ENCODE results near the gene PER2. TPM values are rescaled to one million over a fixed set of nuclear protein-coding genes. Genes with fewer than 3 reads are reported as not detected.

Gene PER2
- total and polyA plus RNA-seq, 2 of the 4 experiments (the other 2 are of a cell fraction) = 1.7 to 3.2 TPM

DNA sequence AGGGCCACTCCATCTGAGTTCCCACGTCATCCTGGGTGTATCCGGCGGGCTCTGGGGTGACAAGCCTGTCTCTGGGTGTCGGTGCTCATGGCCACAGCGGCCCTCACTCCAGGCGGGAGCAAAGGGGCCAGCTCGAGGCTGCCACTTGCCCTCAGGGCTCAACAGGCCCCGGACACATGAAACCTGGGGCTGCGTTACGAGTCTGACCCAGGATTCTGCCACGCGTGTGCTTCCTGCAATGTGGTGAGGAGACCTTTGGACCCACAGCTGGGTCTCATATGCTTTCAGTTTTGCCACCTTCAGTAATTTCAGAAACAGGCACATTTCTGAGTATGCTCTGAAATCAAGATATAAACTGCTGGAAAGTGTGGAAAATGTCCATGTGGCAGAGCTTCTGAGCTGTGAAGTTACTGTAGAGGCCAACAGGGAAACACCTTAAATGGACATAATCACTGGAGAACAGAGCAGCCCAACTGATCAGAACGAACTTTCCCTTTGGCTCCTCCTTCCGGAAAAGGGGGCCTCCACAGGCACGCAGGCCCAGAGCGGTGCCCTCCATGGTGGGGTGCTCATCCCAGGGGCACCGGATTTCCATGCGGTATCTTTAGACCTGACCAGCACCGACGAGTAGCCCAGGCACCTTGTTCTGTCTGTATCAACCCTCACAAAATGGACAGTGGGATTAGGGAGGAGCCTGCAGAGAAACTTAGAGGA, 14.1 kb downstream of the PER2 start:
- in situ Hi-C loops (cut with MboI; ENCODE audit: low sequenced_read_pairs) = no loop called here
- no peak overlapping the region for H3K9ac ChIP-seq (ENCODE audit: low read depth, low read length)
- H2AK5ac ChIP-seq (ENCODE audit: low read depth, low read length) = no peak overlapping the region
- no peak overlapping the region for H2BK5ac ChIP-seq (ENCODE audit: low read depth, low read length, poor library complexity, severe bottlenecking)
- WGBS, 2 experiments (ENCODE audit: extremely low coverage in 2 of 2, insufficient read length in 1 of 2) = 98% methylated on average over 8 of the region's 20 CpGs; no CpG with 5 or more reads in 1 of the 2 experiments
- BruUV-seq (replicated peaks) = no TSS peak
- ATAC-seq (ENCODE audit: low read depth) (no peak), DNase-seq (no peak)
- H4K91ac ChIP-seq (ENCODE audit: insufficient read depth, low read depth, low read length) = no peak overlapping the region
- H3K9me3 ChIP-seq (ENCODE audit: control insufficient read depth, insufficient read depth, low read length) = no peaks in the 10 kb centered on the region
- TF ChIP-seq, protein P1, sequence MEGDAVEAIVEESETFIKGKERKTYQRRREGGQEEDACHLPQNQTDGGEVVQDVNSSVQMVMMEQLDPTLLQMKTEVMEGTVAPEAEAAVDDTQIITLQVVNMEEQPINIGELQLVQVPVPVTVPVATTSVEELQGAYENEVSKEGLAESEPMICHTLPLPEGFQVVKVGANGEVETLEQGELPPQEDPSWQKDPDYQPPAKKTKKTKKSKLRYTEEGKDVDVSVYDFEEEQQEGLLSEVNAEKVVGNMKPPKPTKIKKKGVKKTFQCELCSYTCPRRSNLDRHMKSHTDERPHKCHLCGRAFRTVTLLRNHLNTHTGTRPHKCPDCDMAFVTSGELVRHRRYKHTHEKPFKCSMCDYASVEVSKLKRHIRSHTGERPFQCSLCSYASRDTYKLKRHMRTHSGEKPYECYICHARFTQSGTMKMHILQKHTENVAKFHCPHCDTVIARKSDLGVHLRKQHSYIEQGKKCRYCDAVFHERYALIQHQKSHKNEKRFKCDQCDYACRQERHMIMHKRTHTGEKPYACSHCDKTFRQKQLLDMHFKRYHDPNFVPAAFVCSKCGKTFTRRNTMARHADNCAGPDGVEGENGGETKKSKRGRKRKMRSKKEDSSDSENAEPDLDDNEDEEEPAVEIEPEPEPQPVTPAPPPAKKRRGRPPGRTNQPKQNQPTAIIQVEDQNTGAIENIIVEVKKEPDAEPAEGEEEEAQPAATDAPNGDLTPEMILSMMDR (conservative IDR thresholded peaks at IDR 0.05; ENCODE audit: low read depth, low read length) = no peak
- TF ChIP-seq SMC3 (IDR thresholded peaks at IDR 0.05; ENCODE audit: low read depth, low read length) (no peak), RFX5 (IDR thresholded peaks at IDR 0.05; ENCODE audit: low read depth, low read length) (no peak), RCOR1 (IDR thresholded peaks at IDR 0.05; ENCODE audit: insufficient replicate concordance, low read length) (no peak), FOS (IDR thresholded peaks at IDR 0.05; ENCODE audit: low read depth, low read length) (no peak), CEBPB (IDR thresholded peaks at IDR 0.05; ENCODE audit: low read depth, low read length) (no peak)
- TF ChIP-seq, protein P2, sequence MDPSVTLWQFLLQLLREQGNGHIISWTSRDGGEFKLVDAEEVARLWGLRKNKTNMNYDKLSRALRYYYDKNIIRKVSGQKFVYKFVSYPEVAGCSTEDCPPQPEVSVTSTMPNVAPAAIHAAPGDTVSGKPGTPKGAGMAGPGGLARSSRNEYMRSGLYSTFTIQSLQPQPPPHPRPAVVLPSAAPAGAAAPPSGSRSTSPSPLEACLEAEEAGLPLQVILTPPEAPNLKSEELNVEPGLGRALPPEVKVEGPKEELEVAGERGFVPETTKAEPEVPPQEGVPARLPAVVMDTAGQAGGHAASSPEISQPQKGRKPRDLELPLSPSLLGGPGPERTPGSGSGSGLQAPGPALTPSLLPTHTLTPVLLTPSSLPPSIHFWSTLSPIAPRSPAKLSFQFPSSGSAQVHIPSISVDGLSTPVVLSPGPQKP (IDR thresholded peaks at IDR 0.05; ENCODE audit: borderline replicate concordance, low read depth, low read length) = no peak
- TF ChIP-seq, protein P3, sequence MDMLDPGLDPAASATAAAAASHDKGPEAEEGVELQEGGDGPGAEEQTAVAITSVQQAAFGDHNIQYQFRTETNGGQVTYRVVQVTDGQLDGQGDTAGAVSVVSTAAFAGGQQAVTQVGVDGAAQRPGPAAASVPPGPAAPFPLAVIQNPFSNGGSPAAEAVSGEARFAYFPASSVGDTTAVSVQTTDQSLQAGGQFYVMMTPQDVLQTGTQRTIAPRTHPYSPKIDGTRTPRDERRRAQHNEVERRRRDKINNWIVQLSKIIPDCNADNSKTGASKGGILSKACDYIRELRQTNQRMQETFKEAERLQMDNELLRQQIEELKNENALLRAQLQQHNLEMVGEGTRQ (IDR thresholded peaks at IDR 0.05; ENCODE audit: low read depth, low read length) = no peak
- H3K14ac ChIP-seq (replicated peaks; ENCODE audit: low read depth, low read length) = no peak overlapping the region
- peaks cover 21% of the 10 kb centered on the region for H3K36me3 ChIP-seq (ENCODE audit: control insufficient read depth, insufficient read depth, low read length)
- dilution Hi-C loops (cut with HindIII; ENCODE audit: low sequenced_read_pairs, unreplicated experiment) = no loop called here
- no peak overlapping the region for H3K23ac ChIP-seq (ENCODE audit: low read depth, low read length)
- no peak overlapping the region for H3K27ac ChIP-seq (ENCODE audit: insufficient read depth, low read length)
- H3K4me1 ChIP-seq (ENCODE audit: control insufficient read depth, insufficient read depth, low read length) = no peaks in the 10 kb centered on the region
- no peak overlapping the region for H2AFZ ChIP-seq (replicated peaks; ENCODE audit: low read length, poor library complexity)
- POLR2A ChIA-PET (ENCODE audit: unreplicated experiment) = no interaction called here
- H3K4me2 ChIP-seq (ENCODE audit: low read depth, low read length) = no peak overlapping the region
- intact Hi-C loops (cut with micrococcal nuclease) = no loop called here
- no peak overlapping the region for H2BK20ac ChIP-seq (ENCODE audit: low read depth, low read length)
- H3K4me3 ChIP-seq (ENCODE audit: insufficient read depth, low read depth, low read length) = no peak overlapping the region
- no peak overlapping the region for H3K18ac ChIP-seq (ENCODE audit: low read depth, low read length)
- no peaks in the 10 kb centered on the region for H3K27me3 ChIP-seq (ENCODE audit: control insufficient read depth, insufficient read depth, low read length)
- no peak overlapping the region for H2AK9ac ChIP-seq (replicated peaks; ENCODE audit: low read depth, low read length, poor library complexity)
- H3K56ac ChIP-seq (ENCODE audit: extremely low read depth, insufficient read depth, low read length) = no peak overlapping the region
- H3K9me1 ChIP-seq (ENCODE audit: insufficient read depth, low read length) = no peaks in the 10 kb centered on the region
- H3K4ac ChIP-seq (ENCODE audit: low read depth, low read length) = no peak overlapping the region
- H4K20me1 ChIP-seq (ENCODE audit: insufficient read depth, low read length) = no peaks in the 10 kb centered on the region
- H4K8ac ChIP-seq (ENCODE audit: low read depth in 2 of 2, low read length in 2 of 2) = no peak overlapping the region
- peaks cover 0 to 6% of the 10 kb centered on the region in 2 experiments; a peak in 1 of 4 replicates for H3K79me1 ChIP-seq (ENCODE audit: low read depth in 1 of 2, low read length in 2 of 2)
- H4K5ac ChIP-seq (ENCODE audit: low read depth, low read length) = no peak overlapping the region
- CTCF ChIA-PET = interaction anchor here (0.5 kb wide), 1 partner anchor 494 kb away, joined by 3 read pairs; no protein-coding TSS in a partner anchor
- H2BK15ac ChIP-seq (ENCODE audit: low read depth, low read length) = no peak overlapping the region
- no peak overlapping the region for H2BK120ac ChIP-seq (ENCODE audit: low read depth, low read length)

Measured in IMR-90 (cell line).